Upper lobe of right lung (tissue), 1 donor: ENCODE results near the gene TBCK. TPM values are rescaled to one million over a fixed set of nuclear protein-coding genes. Genes with fewer than 3 reads are reported as not detected.

ENCODE experiments used
- ATAC-seq: fragments of 200-7000 bp; cut with Tn5 transposase; one replicate; pipeline ENCODE4 v1.9.1; 2020; ENCODE audit warnings: mild to moderate bottlenecking, moderate library complexity
- DNase-seq: peaks from one replicate; pipeline ENCODE4 v3.0.0-alpha.2; 2020
- H3K27ac ChIP-seq: fragments of 200-600 bp; one replicate; pipeline ENCODE4 v1.8.0; 2022
- H3K27me3 ChIP-seq: fragments of 200-600 bp; one replicate; pipeline ENCODE4 v1.8.0; 2022; ENCODE audit warnings: mild to moderate bottlenecking
- H3K36me3 ChIP-seq: fragments of 200-600 bp; one replicate; pipeline ENCODE4 v1.8.0; 2022
- H3K4me1 ChIP-seq: fragments of 200-600 bp; one replicate; pipeline ENCODE4 v1.8.0; 2022
- H3K4me3 ChIP-seq: fragments of 200-600 bp; one replicate; pipeline ENCODE4 v1.8.0; 2022; ENCODE audit warnings: mild to moderate bottlenecking
- H3K9me3 ChIP-seq: fragments of 200-600 bp; one replicate; pipeline ENCODE4 v1.8.0; 2022
- CTCF ChIP-seq: fragments of 200-600 bp; IDR thresholded peaks from one replicate; pipeline ENCODE4 v1.8.0; 2022; ENCODE audit warnings: antibody characterized with exemption
- intact Hi-C: fragments of 100-400 bp; cut with DNase I; formaldehyde crosslinking; loops from one replicate; pipeline ENCODE4 v1.11.0; 2022
- total RNA-seq: library from RNA; stranded (reverse); fragmentation: NEBNext Ultra II Directional; extraction: Animal tissue kit (Norgen Biotek cat#: 25700); gene quantifications from one replicate; pipeline ENCODE4 v1.2.1, GENCODE V29; 2021
- donor health status: DM: no; HTN: yes; CAD: no; lungs with severe emphysema.

TBCK gene
- total RNA-seq, 1 donor from 2014 or later, result 51.7 TPM

- no peaks in the 10 kb centered on the region for H3K4me1 ChIP-seq
- intact Hi-C loops, result no loop called here
- DNase-seq, result no peak
- H3K27ac ChIP-seq, result no peak overlapping the region
- peak; percentile 13 for ATAC-seq
- no peak for TF ChIP-seq CTCF
- no peaks in the 10 kb centered on the region for H3K27me3 ChIP-seq
- H3K4me3 ChIP-seq, result no peak overlapping the region
- no peaks in the 10 kb centered on the region for H3K36me3 ChIP-seq
- no peaks in the 10 kb centered on the region for H3K9me3 ChIP-seq
Measured at GRCh38 chr4:106038012-106038411, 278.0 kb downstream of the TBCK start.

- Histone ChIP-seq H3K4me3 (no peak overlapping the region), H3K4me1 (no peaks in the 10 kb centered on the region), H3K36me3 (no peaks in the 10 kb centered on the region), H3K9me3 (no peaks in the 10 kb centered on the region), H3K27ac (no peak overlapping the region), H3K27me3 (no peaks in the 10 kb centered on the region)
- no peak for DNase-seq
- ATAC-seq, result no peak
- TF ChIP-seq CTCF, result no peak
- intact Hi-C loops, result no loop called here
Measured at GRCh38 chr4:106036848-106037247, 279.2 kb downstream of the TBCK start.

- no peak for DNase-seq
- H3K4me3 ChIP-seq, result no peak overlapping the region
- intact Hi-C loops, result no loop called here
- no peak for TF ChIP-seq CTCF
- H3K4me1 ChIP-seq, result no peaks in the 10 kb centered on the region
- H3K27me3 ChIP-seq, result no peaks in the 10 kb centered on the region
- ATAC-seq, result no peak
- H3K36me3 ChIP-seq, result no peaks in the 10 kb centered on the region
- no peak overlapping the region for H3K27ac ChIP-seq
- H3K9me3 ChIP-seq, result no peaks in the 10 kb centered on the region
Measured at GRCh38 chr4:106036334-106036733, 279.7 kb downstream of the TBCK start.

- Histone ChIP-seq H3K27ac (no peak overlapping the region), H3K27me3 (no peaks in the 10 kb centered on the region), H3K4me3 (no peak overlapping the region), H3K9me3 (no peaks in the 10 kb centered on the region), H3K36me3 (no peaks in the 10 kb centered on the region), H3K4me1 (no peaks in the 10 kb centered on the region)
- no peak for TF ChIP-seq CTCF
- ATAC-seq (no peak), DNase-seq (no peak)
- intact Hi-C loops, result no loop called here
Measured at GRCh38 chr4:106035204-106035603, 280.8 kb downstream of the TBCK start.

- Histone ChIP-seq H3K4me1 (no peaks in the 10 kb centered on the region), H3K36me3 (no peaks in the 10 kb centered on the region), H3K27ac (no peak overlapping the region), H3K9me3 (no peaks in the 10 kb centered on the region), H3K4me3 (no peak overlapping the region), H3K27me3 (no peaks in the 10 kb centered on the region)
- TF ChIP-seq CTCF, result no peak
- intact Hi-C loops, result no loop called here
- ATAC-seq, result no peak
- no peak for DNase-seq
Measured at GRCh38 chr4:106034751-106035150, 281.3 kb downstream of the TBCK start.

GRCh38 chr4:106034220-106034619 lies 281.8 kb downstream of the TBCK start:
- TF ChIP-seq CTCF, result no peak
- no peak overlapping the region for H3K4me3 ChIP-seq
- ATAC-seq (no peak), DNase-seq (no peak)
- no peaks in the 10 kb centered on the region for H3K4me1 ChIP-seq
- H3K27ac ChIP-seq, result no peak overlapping the region
- no peaks in the 10 kb centered on the region for H3K9me3 ChIP-seq
- no peaks in the 10 kb centered on the region for H3K27me3 ChIP-seq
- H3K36me3 ChIP-seq, result no peaks in the 10 kb centered on the region
- intact Hi-C loops, result no loop called here
